Left forelimb (tissue), 1 donor: ENCODE results near the gene TRIM28.
"Not testable (repeated sequence)": the region's sequence is repeated elsewhere in the genome, so short reads cannot be mapped to it uniquely, and the experiment has no call there.

Experiments
- DNase-seq: peaks from one replicate; pipeline ENCODE4 v3.0.0-alpha.2; 2018; ENCODE audit warnings: low spot score

Gene TRIM28

DNA sequence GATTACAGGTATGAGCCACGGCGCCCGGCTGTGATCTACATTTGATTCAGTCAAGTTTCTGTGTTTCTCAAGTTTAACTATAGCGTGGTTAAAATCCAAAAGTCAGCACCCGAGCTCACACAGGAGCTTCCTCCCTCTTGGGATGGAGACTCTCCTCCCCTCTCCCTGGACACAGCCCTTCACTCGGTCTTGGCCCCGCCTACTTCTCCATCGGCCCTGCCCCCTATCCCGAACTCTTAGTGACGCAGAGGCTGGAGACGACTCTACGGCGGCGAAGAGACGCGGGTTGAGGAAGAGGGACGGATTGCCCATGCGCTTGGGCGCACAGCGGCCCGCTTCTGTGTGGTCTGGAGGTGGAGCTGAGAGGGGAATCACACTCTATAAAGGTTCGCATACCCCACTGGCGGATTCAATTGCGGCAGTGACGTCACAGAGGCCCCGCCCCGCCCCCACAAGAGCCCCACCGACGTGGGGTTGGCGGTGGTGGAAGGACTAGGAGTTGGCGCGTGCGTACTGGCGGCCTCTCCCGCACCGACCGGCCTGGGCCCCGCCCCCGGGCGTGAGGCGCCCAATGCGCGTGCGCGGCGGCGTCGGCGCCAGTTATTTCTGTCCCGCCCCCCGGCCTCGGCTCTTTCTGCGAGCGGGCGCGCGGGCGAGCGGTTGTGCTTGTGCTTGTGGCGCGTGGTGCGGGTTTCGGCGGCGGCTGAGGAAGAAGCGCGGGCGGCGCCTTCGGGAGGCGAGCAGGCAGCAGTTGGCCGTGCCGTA lies at the start of gene TRIM28:
Gene TRIM28, plus strand, starts transcription at position 239 of the 765 bp plus-strand sequence. CDS start 694 bp downstream, outside the sequence.
- DNase-seq: peak; percentile 100

DNA sequence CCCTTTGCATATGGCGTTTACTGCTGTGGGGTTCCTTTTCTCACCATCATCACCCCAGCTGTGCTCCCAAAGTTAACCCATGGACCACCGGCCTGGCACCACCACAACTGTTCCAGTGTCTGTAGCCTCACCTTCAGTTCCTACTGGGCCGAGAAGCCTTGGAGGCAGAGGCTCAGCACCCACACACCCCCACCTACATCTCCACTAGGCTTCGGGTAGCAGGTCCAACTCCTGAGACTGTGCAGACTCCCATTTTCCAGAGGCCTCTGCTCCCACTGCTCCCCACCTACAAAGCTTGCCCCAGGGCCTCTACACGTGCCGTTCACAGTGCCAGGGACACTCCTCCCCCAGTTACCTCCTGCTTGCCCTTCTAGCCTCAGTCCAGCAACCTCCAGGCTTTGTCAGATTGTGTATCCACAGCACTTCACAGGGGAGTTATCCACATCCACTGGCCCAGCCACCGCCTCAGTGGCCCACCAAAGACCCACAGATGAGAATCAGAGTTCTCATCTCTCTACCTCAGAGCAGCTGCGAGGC lies 46.2 kb upstream of the TRIM28 start:
- DNase-seq: no peak

- no peak for DNase-seq
Measured at GRCh38 chr19:58498316-58499020, 45.4 kb upstream of the TRIM28 start.

DNA sequence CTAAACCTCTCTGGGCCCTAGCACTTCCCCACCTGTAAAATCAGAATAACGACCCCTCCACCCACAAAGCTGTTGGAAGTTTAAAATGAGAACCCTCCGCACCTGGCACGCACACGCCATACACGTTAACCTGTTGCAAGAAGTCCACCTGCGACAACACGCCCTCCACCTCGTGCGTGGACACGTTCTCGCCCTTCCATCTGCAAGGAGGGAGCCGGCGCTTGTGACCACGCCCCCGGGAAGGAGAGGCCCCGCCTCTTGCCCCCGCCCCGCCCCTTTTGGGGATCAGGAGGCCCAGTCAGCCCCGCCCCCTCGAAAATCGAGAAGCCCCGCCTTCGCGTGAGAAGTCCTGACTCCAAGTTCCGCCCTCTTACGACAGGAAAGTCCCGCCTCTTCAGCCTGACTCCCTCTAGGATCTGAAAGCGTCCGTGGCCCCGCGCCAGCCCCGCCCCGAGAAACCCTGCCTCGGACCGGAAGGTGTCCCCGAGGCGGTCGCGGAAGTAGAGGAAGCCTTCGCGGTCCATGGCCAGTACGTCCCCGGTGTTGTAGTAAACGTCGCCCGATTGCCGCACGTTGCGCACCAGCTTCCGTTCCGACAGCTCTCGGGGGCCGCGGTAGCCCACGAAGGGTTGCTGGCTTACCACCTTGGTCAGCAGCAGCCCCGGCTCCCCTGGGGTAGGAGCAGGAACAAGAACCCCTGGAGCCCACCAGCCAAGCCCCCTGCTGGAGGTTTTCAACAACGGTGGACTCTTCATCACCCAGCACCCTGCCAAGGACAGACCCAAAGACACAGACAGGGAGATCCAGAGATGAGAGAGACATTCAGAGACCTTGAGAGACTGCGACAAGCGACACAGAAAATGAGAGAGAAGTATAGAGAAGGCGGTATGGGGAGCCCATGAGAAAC lies 44.6 kb upstream of the TRIM28 start:
- peak; percentile 97 for DNase-seq

- no peak for DNase-seq
Measured at GRCh38 chr19:58500242-58500641, 43.6 kb upstream of the TRIM28 start.

- not testable (repeated sequence) for DNase-seq
Measured at GRCh38 chr19:58507602-58508223, 36.2 kb upstream of the TRIM28 start.

DNA sequence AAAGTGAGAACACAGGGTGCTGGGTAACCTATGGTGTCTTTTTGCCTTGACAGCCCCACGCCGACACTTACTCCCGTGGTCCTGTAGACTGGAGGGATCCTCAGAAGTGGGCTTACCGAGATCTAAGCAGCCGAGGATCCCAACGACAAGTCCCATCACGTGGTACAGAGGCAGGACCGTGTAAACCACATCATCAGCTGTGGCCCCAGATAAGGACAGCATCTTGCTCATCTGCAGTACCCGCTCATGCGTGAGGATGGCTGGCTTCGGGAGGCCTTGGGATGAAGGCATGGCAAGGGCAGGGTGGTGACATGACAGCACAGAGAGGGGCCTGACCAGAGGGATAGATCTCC lies 34.2 kb upstream of the TRIM28 start:
- no peak for DNase-seq

GRCh38 chr19:58510084-58510862 lies 33.6 kb upstream of the TRIM28 start:
- no peak for DNase-seq

- DNase-seq: no peak
Measured at GRCh38 chr19:58511353-58512208, 32.3 kb upstream of the TRIM28 start, which contains the start of gene SLC27A5. Gene SLC27A5, minus strand, starts transcription at chr19:58511992. Its CDS starts 37 bp downstream, at chr19:58511955.

GRCh38 chr19:58513213-58513693 lies 30.6 kb upstream of the TRIM28 start:
- DNase-seq: no peak

DNA sequence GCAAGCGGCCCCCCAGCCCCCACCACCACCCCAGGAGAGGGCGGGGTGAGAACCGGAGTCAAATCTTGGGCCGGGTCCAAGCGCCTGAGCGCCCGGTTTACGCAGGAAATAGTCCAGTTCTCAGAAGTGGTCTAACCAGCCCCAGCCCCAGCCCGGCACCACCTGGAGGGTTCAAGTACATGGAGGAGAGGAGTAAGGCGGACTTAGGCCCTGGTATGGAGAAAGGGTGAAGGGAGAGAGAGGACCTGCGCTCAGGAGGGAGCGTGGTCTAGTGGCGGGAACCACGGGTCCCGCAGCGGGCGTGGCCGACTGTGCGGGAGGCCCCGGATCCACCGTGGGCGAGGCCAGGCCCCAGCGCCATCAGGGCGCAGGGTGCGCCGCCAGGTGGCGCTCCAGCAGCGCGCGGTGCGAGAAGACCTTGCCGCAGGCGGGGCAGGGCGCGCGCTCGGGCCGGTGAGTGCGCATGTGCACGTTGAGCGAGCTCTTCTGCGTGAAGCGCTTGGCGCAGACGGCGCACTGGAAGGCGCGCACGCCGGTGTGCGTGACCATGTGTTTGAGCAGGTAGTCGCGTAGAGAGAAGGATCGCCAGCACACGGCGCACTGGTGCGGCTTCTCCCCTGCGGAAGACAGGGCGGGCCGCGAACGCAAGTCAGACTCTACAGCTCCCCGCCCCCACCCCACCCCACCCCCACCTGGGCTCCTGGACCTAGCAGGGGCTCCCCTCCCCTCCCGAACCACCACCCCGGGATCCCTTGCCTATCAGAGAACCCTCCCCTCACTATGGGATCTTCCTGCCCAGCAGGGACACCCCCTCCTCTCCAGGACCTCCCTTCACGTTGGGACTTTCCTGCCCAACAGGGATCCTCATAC lies 29.9 kb upstream of the TRIM28 start:
- peak; percentile 88 for DNase-seq

- DNase-seq: no peak
Measured at GRCh38 chr19:58514564-58515022, 29.3 kb upstream of the TRIM28 start.

- DNase-seq: no peak
Measured at GRCh38 chr19:58515259-58515658, 28.6 kb upstream of the TRIM28 start.

DNA sequence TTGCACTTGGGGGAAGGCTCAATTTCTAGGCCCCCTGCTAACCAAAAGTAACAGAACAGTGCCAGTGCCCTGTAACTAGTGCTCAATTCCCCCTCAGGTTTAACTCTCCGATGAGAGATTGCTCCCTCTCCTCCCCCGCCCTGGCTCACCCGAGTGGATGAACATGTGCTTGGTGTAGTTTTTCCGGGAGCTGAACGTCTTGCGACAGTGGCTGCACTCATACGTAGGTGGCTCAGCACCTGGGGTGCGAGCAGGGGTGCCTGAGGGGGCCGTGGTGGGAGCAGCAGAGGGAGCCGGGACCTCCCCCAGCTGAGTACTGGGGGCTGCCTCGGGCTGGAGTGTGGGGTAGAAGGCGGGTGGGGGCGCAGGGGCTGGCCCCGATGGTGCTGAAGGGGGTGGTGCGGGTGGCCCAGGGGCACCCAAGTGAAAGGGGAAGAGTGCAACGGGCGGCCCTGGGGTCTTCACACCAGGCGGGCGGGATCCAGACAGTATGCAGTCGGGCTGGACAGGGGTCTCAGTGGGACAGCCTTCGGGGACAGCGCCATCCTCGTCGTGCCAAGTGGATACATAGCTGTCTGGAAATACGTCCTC lies 27.5 kb upstream of the TRIM28 start:
- no peak for DNase-seq

- no peak for DNase-seq
Measured at GRCh38 chr19:58516964-58517833, 26.7 kb upstream of the TRIM28 start.

DNA sequence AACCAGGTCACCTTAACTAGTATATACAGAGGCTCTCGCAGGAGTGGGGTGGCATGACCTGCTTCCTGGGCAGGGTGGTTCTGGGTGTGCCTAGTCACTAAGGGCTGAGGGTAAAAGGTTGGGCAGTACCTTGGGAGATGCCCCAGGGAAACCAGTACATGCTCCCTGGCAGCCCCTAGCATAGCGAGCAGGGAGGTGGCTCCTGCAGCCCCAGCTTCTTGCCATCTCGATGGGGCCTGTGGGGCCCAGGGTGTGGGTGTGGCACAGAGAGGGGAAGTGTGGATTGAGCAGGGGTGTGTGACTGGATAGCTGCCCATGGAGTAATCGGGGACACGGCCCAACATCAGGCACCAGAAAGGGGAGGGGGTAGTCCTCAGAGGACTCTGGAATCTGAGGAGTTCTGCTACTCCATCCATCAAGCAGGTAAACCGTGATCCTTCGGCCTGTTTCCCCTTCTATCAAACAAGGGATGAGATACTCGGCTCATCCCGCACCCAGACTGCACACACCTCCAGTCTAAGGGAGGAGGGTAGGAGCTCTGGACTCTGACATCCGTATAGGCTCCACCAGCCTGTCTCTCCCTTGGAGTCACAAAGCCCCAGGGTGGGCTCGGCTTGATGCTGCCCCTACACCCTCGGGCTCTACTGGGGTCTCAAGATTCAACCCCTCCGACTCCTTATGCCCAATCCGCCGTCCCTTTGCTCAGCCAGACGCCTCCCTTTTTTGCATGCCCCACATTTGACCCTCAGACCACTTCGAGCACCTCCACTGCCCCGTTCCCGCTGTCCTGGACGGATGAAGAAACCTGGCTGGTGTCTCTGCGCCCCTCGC lies 25.4 kb upstream of the TRIM28 start:
- no peak for DNase-seq

DNA sequence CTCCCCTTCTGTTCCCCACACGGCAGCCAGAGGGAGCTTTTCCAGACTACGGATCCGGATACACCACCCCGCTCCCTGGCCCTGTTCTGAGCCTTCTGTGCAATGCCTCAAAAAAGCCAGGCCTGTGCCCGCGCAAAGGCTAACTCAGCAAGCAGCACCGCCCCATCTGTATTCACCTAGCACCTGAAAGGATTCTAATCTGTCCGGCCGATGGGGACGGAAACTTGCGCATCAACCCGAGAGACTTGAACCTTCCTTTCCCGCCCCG lies 24.8 kb upstream of the TRIM28 start:
- DNase-seq: no peak
